Activated gamma-delta T cell treated with anti-CD3 and anti-CD28 coated beads, Interleukin-2, amount 50 U/mL, for 16 hours (primary cell): ENCODE results near the gene TOMM7.
"Not testable (repeated sequence)": the region's sequence is repeated elsewhere in the genome, so short reads cannot be mapped to it uniquely, and the experiment has no call there.

Experiments used
- DNase-seq: peaks from one replicate; pipeline ENCODE4 v3.0.0-alpha.2; 2020; ENCODE audit warnings: low read depth

Gene TOMM7

DNA sequence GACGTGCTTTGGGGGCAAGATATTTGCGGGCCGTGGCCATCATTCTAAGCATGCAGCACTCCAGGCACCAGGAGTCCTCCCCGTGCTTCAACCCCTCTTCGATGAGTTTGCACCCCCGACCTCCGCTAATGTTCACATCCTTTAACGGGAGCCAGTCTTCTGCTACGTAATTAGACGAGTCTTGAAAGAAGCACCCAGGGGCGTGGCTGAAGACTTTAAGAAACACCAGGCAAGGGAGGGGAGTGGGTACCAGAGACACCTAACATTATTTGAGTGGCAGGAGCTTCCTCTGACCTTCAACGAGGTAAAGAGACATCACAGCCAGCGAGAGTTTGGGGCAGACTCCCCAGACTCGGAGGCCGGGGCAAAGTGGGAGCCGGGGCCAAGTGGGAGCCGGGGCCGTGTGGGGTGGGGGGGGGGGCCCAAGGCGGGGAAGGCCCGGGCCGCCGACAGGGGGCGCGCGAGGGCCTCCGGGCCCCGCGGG lies 31.1 kb upstream of the TOMM7 start:
- DNase-seq = no peak

DNA sequence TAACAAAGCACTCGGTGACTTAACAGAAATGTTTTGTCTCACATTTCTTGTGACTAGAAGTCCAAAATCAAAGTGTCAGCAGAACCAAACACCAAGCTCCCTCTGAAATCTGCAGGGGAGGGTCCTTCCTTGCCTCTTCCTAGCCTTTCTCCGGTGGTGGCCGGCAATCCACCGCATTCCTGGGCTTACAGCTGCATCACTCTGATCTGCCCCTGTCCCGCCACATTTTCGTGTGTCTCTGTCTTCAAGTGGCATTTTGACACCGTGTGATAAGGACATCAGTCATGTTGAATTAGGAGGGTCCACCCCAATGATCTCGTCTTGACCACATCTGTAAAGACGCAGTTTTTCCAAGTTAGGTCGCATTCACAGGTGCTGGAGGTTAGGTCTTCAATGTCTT lies 30.5 kb upstream of the TOMM7 start:
- no peak for DNase-seq

GRCh38 chr7:22851145-22851544 lies 28.5 kb upstream of the TOMM7 start:
- DNase-seq = no peak

DNA sequence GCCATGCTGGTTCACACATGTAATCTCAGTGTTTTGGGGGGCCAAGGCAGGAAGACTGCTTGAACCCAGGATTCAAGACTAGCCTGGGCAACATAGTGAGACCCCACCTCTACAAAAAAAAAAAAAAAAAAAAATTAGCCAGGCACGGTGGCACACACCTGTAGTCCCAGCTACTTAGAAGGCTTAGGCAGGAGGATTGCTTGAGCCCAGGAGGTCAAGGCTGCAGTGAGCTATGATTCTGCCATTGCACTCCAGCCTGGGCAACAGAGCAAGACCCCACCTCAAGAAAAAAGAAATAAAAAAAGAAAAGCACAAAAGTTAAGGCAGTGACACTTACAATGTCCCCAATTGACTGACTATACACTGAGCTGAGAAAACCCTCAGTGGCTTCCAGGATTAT lies 27.7 kb upstream of the TOMM7 start:
- DNase-seq = not testable (repeated sequence)

DNA sequence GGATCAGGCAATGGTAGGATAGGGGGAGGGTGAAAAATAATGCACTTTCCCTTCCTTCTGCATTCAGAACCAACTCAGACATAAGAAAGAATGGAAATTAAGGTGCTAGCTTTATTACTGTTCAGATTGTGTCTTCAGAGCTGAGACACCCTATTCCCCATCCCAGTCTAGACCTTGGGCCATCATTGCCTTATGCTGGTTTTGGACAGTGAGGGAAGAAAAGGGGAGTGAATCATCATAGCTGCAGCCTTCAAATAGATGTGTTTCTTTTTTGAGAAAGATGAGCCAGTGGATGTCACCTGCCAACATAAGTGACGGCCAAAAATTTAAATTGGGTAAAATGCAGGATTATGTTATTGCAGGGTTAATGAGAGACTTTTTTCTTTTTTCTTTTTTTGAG lies 27.0 kb upstream of the TOMM7 start:
- DNase-seq = no peak

- DNase-seq = no peak
Observed at GRCh38 chr7:22849172-22849571, 26.5 kb upstream of the TOMM7 start.

DNA sequence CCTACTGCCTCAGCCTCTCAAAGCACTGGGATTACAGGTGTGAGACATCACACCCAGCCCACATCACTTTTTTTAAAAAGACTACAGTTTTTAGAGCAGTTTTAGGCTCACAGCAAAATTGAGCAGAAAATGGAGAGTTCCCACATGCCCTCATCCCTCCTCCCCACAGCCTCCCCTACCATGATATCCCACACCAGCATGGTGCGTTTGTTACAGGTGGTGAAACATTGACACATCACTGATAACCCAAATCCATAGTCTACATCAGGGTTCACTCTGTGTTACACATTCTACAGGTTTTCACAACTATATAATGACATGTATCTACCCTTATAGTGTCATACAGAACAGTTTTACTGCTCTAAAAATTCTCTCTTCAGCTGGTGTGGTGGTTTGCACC lies 24.3 kb upstream of the TOMM7 start:
- DNase-seq = no peak

- DNase-seq = no peak
Observed at GRCh38 chr7:22845221-22845834, 22.7 kb upstream of the TOMM7 start.

GRCh38 chr7:22843681-22844309 lies 21.1 kb upstream of the TOMM7 start:
- DNase-seq = no peak

DNA sequence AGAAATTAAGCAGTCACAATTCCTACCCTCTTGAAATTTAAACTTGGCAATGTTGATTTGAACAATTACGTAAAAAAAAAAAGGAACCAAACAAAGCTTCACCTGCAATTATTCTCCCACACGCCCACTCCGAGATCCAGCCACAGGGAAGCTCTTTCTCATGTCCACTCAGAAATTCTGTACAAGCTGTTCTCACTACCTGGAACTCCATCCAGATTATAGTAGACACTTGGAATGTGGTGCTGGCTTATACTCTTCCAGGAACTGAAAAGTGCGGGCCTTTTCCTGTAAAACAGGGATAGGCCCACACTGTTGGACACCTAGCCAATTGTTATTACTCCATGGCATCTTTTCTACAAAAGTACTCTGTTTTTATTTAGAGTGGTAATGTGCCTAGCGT lies 20.3 kb upstream of the TOMM7 start:
- DNase-seq = no peak

- no peak for DNase-seq
Observed at GRCh38 chr7:22842383-22842941, 19.8 kb upstream of the TOMM7 start.

DNA sequence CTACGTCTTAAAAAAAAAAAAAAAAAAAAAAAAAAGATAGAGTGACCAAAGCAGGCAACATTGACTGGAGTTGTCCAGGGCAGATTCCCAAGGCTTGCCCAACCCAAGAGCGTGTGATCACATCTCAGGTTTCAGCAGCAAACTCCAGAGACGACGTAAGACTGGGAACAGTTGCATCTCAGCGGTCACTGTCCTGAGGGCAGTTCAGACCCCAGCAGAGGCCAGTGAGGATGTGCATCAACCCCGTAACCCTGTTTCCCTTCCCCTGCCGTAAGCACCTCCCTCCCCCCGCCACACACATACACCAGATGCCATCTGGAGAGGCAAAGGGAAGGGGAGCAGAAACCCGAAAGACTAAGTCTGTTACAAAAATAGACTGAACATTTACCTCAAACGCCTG lies 19.3 kb upstream of the TOMM7 start:
- no peak for DNase-seq

GRCh38 chr7:22837308-22837707 lies 14.7 kb upstream of the TOMM7 start:
- no peak for DNase-seq

DNA sequence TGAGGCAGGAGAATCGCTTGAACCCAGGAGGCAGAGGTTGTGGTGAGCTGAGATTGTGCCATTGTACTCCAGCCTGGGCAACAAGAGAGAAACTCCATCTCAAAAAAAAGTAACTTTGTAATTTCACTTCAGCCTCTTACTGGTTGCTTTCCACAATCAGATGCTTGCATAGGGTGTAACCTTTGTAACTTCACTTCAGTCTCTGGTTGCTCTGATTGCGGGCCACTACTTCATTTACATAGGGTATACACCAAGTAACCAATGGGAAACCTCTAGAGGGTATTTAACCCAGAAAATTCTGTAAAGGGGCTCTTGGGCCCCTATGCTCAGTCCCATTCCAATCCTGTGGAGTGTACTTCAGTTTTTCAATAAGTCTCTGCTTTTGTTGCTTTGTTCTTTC lies 13.9 kb upstream of the TOMM7 start:
- not testable (repeated sequence) for DNase-seq

DNA sequence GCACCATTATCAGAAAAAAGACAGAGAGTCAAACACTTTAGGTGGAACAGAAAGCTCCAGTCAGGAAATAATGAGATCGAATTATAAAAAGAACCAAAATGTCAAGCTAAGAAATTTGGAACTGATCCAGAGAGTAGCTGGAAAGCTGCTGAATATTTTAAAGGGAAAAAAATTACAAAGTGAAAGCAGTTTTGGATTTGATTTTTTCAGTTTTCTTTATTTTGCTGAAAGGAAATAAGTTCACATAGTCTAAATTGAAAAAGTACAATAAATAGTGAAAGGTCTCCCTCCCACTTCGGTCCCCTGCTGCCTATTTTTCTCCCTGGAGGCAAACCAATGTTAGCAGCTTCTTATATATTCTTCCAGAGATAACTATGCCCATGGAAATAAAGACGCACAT lies 11.3 kb upstream of the TOMM7 start:
- no peak for DNase-seq

DNA sequence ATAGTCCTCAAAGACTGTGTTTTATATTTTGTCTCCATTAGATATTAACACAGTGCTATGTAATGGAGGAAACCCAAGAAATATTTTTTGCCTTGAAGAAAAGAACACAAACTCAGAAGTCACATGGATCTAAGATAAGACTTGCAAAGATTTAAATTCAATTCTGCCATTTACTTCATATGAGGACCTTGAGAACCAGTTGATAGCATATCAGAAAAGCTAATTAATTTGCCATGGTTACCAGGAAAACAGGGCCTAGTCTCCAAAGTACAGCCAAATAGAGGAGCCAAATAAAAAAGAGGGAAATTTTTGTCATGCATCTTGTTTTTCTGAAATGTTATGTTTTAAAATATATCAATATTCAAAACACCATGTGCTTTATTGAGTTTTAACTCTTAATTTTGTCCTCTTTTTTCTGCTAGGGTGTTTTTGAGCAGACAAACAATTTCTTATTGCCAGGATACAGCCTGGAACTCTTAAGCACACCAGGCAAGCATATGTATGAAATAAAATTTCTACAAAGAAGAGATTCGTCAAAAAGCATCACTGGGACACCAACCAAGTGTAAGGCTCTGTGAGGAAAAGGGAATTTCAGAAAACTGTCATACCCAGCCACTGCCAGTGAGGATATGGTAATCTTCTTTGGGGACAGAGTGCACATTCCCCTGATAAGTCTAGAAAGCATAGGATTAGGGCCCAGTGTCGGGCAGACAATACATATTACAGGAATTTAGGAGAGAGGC lies 10.6 kb upstream of the TOMM7 start:
- no peak for DNase-seq

DNA sequence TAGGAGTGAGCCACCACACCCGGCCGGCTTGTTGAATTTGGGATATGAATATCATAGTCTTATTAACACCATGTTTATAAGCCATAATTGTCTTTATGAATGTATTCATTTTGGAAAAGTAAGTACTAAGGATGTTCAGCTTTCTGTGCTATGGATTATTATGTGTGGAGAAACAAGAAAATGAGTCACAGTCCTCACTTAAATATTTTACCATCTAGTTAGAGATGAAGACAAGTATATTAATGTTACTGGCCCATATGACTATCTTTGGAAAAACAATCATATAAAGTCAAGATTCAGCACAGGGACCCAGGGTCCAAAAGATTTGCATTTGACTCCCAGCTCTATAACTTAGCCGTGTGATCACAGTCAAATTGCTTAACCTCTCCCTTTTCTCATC lies 9.8 kb upstream of the TOMM7 start:
- no peak for DNase-seq

GRCh38 chr7:22831602-22832305 lies 9.1 kb upstream of the TOMM7 start:
- no peak for DNase-seq

DNA sequence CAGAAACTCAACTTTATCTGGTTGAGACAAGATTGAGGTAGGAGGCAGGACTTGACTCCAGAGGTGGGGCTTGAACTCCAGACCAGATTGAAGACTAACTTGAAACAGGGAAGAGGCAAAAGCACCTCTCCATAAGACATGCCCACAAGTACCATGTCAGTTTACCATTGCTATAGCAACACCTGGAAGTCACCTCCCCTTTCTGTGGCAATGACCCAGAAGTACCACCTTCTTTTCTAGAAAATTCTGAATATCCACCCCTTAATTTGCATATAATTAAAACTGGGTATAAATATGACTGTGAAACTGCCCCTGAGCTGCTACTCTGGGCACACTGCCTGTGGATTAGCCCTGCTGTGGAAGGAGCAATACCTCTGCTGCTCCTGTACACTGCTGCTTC lies 4.9 kb upstream of the TOMM7 start:
- no peak for DNase-seq

GRCh38 chr7:22826593-22826992 lies 3.9 kb upstream of the TOMM7 start:
- no peak for DNase-seq

GRCh38 chr7:22824760-22825159 lies 2.1 kb upstream of the TOMM7 start:
- DNase-seq = no peak

DNA sequence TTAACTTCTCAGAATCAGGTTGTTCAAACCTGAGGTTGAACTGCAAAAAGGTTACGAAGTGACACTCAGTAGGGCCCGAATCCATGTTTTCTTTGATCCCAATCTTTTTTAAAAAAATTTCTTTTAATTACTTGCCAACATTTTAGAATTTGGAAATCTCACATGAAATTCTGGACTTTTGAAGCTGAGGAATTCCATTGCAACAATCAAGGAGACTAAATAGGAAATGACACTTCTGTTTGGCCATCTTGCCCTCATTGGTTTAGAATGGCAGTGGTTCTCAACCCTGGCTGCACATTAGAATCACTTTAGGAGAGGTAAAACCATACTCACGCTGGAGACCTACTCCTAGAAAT lies 471 bp upstream of the TOMM7 start:
- DNase-seq = no peak
